T-helper 2 cell (primary cell): ENCODE measurements around the gene CSF1.
"Not testable (repeated sequence)": the region's sequence is repeated elsewhere in the genome, so short reads cannot be mapped to it uniquely, and the experiment has no call there.

Experiments used
- DNase-seq, 5 experiments: peaks; one replicate each; pipeline versions ENCODE4 v3.0.0 to v3.0.0-alpha.2; 2012 to 2022
- total RNA-seq, 2 donors: gene quantifications; one replicate each; lab custom pipeline; 2026; lab: John Stamatoyannopoulos, UW

Gene CSF1, protein sequence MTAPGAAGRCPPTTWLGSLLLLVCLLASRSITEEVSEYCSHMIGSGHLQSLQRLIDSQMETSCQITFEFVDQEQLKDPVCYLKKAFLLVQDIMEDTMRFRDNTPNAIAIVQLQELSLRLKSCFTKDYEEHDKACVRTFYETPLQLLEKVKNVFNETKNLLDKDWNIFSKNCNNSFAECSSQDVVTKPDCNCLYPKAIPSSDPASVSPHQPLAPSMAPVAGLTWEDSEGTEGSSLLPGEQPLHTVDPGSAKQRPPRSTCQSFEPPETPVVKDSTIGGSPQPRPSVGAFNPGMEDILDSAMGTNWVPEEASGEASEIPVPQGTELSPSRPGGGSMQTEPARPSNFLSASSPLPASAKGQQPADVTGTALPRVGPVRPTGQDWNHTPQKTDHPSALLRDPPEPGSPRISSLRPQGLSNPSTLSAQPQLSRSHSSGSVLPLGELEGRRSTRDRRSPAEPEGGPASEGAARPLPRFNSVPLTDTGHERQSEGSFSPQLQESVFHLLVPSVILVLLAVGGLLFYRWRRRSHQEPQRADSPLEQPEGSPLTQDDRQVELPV
- total RNA-seq: 11.8 to 14.6 reads per million in 2 donors

DNA sequence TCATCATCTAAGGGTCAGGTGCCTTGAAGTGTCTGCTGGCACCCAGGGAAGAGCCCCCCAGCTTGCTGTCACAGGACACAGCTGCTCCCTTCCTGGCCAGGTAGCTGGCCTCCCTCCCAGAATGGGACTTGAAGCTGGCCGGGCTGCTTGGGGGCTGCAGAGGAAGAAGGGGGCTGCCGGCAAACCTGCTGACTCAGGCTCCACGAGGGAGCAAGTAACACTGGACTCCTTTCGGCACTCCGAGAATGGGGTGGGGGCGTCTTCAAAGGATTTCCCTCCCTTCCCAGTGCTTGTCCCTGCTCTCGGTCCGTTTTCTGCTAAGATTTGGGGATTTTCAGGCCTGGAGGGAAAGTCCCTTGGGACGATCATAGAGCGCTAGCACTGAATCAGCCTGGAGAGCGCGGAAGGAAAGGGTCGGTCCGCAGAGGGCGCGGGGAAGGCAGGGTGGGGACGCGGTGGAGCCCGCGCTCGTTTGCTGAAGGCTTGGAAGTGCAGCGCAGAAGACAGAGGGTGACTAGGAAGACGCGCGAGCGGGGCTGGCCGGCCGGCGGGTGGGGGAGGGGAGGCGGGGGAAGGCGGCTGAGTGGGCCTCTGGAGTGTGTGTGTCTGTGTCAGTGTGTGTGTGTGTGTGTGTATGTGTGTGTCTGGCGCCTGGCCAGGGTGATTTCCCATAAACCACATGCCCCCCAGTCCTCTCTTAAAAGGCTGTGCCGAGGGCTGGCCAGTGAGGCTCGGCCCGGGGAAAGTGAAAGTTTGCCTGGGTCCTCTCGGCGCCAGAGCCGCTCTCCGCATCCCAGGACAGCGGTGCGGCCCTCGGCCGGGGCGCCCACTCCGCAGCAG is at the start of gene CSF1:
CSF1 (plus strand) TSS at position 727 of the 840 bp plus-strand sequence. CDS start 175 bp downstream, outside the sequence.
- peak in 4 of 5 experiments; percentile 15 to 87 (median 45) for DNase-seq

DNA sequence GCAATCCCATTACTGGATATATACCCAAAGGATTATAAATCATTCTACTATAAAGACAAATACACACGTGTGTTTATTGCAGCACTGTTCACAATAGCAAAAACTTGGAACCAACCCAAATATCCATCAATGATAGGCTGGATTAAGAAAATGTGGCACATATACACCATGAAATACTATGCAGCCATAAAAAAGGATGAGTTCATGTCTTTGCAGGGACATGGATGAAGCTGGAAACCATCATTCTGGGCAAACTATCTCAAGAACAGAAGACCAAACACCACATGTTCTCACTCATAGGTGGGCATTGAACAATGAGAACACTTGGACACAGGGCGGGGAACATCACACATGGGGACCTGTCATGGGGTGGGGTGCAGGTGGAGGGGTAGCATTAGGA is 49.0 kb upstream of the CSF1 start:
- DNase-seq: not testable (repeated sequence)

DNA sequence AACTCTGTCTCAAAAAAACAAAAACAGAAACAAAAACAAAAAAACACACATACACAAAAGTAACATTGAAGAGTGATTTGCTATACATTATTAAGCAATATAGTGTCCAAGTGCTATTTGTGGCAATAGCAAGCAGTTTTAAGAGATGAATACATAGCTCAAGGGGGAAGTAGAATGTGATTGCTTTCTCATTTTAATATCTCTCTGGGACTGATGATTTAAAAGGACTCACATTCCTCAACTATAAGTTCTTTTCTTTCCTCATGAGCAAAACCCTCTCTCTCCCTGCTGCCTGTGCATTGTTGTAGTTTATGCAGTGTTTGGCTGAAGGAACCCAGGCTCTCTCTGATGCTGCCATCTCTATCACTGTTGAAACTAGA is 47.0 kb upstream of the CSF1 start:
- DNase-seq: no peak

DNA sequence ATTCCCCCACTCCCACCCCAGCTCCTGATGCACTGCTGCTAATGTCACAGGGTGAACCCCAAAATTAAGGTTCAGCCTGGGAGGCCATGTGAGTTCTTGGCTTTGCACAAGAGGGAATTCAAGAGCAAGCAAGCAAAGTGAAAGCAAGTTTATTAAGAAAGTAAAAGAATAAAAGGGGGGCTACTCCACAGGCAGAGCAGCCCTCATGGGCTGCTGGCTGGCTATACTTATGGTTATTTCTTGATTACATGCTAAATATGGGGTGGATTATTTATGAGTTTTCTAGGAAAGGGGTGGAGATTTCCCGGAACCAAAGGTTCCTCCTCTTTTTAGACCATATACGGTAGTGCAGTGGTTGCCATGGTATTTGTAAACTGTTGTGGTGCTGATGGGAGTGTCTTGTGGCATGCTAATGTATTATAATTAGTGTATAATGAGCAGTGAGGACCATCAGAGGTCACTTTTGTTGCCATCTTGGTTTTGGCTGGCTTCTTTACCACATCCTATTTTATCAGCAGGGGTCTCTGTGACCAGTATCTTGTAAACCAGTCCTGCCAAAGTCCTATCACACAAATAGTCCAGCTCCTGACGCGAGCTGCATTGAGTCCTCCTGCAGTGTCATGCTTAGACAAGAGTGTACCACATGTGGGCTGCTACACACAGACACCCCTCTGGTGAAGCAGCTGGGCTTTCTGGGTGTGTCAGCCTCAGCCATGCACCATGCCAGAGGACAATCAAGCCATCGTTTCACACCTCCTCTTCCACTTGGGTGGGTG is 46.4 kb upstream of the CSF1 start:
- DNase-seq: peak in 1 of 5 experiments; percentile 47

DNA sequence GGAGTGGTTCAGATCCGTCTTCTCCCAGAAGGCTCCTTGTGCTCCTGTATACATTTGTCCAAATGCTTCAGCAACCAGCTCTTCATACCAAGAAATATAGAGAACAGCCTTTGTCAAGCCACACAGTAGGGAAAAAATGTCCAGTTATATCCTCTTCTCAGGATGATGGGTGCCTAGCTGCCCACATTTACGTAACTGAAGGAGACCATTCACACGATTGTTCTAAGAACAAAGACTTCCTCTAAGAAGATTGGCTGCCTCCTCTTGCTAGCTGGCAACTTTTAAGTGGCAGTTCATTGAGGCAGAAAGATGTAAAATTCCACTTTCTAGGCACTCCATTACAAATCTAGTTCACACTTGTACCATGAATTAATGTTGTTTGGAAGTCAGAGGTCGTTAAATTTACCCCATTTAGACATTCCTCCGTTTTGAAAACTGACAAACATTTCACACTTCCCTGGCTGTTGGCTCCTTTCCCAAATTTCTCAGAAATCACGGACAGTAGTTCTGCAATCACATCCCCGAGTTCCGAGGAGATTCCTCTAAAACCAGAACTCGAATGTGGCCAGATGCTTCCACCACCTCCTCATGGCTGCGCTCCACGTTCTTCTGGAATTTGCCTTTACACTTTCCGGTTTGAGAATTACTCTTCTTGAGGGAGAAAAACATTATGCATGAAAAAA is 45.6 kb upstream of the CSF1 start:
- DNase-seq: no peak

DNA sequence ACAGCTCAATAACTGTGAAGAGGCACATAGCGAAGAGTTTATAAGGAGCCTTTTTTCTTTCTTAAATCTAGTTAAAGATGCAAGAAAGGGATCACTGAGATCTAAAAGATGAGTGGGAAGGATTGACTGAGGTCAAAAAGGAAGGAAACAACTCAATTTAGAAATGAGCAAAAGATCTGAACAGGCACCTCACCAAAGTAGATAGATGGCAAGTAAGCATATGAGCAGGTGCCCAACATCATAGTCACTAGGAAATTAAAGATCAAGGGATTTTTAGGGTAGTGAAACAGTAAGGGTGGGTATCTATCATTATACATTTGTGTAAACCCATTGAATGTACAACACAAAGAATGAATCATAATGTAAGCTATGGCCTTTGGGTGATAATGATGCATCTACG is 44.6 kb upstream of the CSF1 start:
- no peak for DNase-seq

DNA sequence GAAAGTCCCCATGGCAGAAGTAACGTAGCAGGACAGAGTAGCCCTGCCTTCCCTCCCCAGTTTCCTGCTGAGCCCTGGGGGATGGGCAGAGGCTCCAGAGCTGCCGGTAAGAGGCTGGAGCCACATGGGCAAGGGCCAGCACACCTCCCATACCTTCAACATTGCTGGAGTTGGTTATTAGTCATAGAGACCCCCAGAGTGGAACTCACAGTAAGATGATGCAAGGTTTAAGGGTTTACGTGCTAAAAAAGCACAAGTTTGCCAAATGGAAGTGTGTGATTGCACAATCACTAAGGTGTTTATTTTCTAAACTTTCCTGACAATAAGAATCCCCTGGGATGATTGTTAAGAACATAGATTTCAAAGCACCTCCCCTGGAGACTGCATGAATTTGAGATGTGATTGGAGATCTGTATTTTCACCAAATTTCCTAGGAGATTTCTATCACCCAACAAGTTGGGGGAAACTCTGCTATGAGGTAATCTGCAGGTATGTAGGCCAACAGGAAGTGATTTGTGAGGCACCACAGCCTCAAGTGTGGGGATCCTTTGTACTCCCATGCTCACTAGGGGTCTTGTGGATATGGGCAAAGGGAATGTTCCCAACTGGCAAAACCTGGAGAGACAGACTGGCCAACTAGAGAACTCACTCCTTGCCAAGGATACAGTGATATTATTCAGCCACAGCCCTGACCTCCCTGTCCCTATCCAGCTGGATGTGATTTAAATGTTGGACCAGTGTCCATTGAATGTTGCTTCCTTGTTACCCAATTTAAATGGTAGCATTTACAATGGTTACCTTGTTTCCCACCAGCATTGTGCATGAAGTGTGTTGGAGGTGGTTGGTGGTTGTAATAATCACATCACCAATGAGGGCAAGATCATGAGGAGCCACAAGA is 37.1 kb upstream of the CSF1 start:
- DNase-seq: no peak

DNA sequence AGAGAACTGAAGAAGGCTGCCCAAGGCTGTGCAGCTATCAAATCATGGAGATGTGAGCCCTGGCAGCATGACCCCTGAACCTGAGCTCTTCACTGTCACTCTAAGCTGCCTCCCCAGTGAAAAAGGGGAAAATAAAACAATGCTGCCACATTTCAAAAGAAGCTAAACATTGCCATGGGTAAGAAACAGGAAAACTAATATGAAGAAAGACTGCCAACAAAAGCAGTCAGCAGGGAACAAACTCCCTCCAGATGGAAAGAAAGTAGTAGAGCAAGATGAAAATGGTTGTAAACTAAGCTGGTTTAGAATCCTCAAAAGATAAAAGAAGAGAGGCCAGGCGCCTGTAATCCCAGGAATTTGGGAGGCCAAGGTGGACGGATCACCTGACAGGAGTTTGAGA is 36.2 kb upstream of the CSF1 start:
- no peak for DNase-seq

DNA sequence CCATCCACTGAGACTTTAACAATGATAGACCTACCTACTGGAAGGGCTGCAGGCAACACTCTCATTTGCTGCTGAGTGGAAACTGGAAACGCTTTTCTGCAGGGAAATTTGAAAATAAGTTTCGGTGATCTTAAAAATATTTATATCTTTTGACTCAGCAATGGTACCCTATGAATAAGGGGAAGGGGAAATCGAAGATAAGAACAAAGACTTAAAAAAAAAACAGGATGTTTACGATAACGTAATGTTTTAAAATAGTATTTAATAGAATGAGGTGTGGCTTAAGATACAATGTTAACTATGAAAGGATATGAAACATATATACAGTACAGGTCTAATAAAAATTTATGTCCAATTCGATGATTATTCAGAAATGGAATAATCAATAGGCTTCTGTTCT is 34.8 kb upstream of the CSF1 start:
- DNase-seq: no peak

DNA sequence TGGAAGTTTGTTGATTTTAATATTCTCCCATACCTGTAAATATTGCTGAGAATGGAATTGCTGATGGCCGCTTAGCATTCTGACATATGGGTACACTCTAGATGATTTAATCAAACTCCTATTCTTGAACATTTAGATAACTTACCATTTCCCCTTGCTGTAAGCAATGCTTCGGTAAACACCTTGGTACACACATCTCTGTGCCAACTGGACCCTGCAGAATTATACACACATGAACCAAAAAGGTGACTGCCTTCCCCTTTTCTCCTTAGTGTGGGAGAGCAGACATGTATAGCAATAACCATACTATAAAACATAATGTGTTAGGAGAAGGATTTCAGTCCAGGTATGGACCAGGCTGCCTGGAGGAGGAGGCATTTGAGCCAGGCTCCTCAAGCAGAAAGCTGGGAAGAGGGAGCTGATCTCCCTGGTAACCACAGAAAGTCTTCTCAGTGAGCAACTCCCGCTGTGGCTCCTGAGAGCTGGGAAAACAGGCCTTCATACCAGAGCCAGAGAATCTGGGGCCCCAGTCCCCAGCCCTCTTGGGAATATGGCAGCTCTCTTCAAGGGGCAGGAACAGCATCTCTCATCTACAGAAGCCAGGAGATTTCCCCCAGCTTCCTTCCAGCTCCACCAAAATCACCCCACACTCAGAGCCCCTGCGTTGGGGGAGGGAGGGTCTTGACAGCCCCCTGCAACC is 33.9 kb upstream of the CSF1 start:
- DNase-seq: no peak

DNA sequence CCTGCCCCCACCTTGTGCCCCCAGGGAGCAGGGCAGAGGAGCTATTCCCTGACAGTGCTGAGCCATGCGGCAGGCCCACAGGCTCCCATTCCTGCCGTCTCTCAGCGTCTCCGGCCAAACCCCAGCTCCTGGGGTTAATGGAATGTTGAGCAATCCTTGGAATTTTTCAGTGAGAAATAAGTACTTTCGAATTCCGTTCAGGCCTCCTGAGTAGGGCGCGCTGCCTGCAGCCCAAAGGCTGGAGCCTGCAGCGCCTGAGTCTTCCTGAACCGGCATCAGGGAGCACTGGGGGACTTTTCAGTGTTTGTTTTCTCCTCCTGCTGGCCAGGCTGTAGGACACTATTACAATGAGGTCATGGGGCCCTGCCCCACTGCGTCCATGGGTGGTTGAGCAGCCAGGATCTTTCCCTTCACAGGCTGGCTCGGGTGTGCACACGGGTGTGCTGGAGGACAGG is 33.3 kb upstream of the CSF1 start:
- no peak for DNase-seq

DNA sequence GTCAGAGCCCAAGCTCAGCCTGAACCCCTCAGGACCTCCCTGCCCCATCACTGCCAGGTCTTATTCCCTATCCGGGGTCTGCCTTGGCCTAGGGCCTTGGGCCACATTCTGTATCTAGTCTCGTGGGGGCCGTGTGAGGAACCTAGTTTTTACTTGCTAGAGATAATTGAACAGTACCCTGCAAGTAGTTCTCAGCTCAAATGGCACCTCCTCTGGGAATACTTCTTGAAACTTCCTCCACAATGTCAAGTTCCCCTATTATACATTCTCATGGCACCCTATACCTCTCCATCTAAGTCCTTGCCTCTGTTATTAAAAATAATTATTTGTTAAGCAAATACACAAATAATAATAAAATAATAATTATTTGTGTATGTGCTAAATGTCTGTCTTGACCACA is 32.9 kb upstream of the CSF1 start:
- no peak for DNase-seq

DNA sequence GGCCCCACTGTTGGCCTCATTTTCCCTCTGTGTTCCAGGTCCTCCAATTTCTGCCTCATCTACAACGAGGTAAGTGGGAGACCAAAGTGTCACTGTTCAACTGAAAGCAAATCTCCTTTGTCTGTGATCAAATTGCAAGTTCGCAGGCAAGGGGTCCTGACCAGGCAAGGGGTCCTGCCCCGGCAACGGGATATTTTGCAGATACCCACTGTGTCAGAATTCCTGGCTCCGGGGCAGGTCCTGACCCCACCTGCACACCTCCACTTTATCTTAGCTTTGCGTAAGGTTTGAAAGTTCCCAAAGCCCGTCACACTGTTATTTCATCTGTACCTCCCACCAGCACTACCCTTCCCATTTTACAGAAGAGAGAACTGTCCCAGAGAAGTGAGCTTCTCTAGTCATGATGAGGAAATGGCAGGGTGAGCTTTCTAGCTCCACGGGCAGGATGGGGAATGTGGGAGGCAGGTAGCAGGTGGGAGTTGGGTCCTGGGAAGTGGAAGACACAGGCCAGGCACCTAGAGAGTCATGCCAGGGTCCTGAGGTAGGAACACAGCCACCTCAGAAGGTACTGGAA is 32.0 kb upstream of the CSF1 start:
- DNase-seq: no peak

DNA sequence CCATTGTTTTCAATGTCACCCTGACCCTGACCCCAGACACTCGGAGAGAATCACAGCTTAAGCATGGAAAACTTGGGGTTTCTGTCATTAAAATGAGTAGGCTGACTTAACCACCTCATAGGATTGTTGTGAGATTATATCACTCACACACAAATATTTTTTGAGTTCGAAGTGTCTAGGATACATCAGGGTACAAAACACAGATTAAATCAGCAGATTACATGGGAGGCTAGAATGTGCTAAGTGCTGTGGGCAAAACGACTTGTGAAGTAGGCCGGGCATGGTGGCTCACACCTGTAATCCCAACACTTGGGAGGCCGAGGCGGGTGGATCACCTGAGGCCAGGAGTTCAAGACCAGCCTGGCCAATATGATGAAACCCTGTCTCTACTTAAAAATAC is 31.3 kb upstream of the CSF1 start:
- DNase-seq: not testable (repeated sequence)

DNA sequence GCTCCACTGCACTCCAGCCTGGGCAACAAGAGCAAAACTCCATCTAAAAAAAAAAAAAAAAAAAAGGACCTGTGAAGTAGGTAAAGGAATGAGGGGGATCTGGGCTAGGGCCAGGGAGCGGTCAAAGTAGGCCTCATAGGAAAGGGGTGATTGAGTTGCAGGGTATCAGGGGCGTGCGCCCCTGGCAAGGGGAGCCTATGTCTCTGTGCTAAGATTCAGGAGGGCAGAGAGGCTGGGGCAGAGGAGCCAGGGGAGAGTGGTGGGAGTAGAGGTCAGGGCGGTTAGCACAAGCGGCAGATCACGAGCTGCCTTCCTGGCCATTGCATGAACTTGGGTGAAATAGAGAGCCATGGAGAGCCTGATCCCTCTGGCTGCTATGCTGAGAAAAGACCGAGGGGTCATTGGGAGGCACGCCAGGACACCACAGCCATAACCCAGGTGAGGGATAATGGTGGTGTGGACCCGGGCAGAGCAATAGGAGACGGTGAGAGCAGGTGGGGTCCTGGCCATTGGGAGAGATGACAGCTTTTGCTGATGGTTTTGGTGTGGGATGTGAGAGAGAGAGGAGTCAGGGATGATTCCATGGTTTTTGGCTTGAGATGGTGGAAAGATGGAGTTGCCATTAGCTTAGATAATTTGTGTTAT is 30.6 kb upstream of the CSF1 start:
- DNase-seq: no peak

DNA sequence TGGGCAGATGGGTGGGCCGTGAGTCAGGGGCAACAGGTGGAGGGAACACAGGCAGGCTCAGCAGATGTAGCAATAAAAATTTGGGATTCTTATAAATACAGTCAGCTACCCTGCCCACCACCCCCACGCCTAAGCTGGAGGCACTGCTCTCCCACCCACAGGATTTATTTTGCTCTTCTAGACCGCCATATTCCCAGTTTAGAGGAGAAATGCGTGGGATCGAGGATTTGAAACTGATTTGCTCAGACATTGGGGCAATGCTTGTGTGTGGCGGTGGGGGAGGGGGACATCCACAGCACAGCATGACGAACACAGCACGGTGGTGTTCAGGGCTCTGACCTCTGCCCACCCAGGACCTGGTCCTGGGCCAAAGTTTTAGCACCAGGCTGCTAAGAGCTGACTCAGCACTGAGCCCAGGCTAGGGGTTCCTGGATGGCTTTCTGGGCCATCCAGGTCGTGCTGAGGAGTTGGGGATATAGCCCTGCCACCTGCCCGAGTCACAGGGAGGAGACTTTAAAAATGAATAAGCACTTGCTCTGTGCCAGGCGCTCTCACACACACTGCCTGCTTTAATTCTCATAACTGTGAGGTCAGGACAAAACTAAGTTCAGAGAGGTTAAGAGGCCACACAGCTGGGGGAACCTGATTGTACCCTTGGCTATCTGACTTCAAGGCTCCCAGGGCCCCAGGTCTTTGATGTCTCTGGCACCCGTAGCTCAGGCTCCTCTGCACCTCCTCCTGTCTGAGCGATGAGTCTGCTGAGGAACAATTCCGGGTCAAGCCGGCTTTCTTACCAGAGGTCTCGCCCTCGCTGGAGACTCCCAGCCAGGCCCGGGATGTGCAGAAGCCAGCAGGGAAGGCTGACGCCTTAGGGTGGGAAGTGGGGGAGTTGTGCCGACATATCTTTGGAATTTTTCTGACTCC is 29.4 kb upstream of the CSF1 start:
- no peak for DNase-seq

DNA sequence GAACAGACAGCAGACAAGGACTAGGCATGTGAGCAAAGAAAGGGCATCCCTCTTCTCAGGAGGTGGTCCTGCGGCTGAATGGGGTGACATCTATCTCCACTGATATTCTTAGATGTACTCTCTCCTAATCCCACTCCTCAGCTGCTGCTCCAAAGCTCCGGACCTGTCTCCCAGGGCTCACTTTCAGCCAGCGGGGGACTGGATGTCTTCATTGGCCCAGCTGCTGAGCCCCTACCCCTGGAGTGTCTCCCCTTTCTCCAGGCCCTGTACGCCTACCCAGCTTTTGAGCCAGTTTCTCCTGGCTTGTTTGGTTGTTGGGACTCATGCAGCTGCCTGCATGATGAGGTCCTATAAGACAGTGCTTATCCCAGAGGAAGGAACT is 28.8 kb upstream of the CSF1 start:
- DNase-seq: no peak
